PC-3 (cell line): ENCODE results near the gene ADAMTSL2.

Experiments
- CTCF ChIP-seq: fragments of 300-600 bp; sonication (generic); conservative IDR thresholded peaks from 2 replicates; pipeline ENCODE4 v1.5.1; 2017; ENCODE audit warnings: antibody characterized with exemption, low read depth, mild to moderate bottlenecking, low read length
- EZH2phosphoT487 ChIP-seq: fragments of 300-600 bp; sonication (generic); IDR thresholded peaks from 2 replicates; pipeline ENCODE4 v1.6.1; 2018; ENCODE audit warnings: mild to moderate bottlenecking, antibody characterized with exemption, low read length, borderline replicate concordance

GRCh38 chr9:133569121-133569785 is 34.7 kb downstream of the ADAMTSL2 start:
- TF ChIP-seq CTCF: no peak
- no peak for TF ChIP-seq EZH2phosphoT487
